Neutrophil (primary cell): ENCODE results near the gene SDR39U1.

ENCODE experiments used
- H3K27ac ChIP-seq: fragments of 200-600 bp; sonication (generic); 2 replicates; pipeline ENCODE4 v1.5.1; 2016; ENCODE audit warnings: mild to moderate bottlenecking, moderate library complexity
- H3K27me3 ChIP-seq: fragments of 200-600 bp; sonication (generic); 2 replicates; pipeline ENCODE4 v1.6.0; 2016; ENCODE audit warnings: mild to moderate bottlenecking
- H3K36me3 ChIP-seq: fragments of 200-600 bp; sonication (generic); 2 replicates; pipeline ENCODE4 v1.5.1; 2017
- H3K4me1 ChIP-seq, 2 experiments: fragments of 200-600 bp in 1 of 2; sonication (generic) in 1 of 2; 1 replicate in 1 of 2; 2 replicates in 1 of 2; pipeline versions ENCODE4 v1.5.1 to v1.6.1; 2013 to 2016; ENCODE audit warnings: low read depth in 1 of 2, low read length in 1 of 2, mild to moderate bottlenecking in 1 of 2, moderate library complexity in 1 of 2; ENCODE audit not compliant: control insufficient read depth in 1 of 2, insufficient read depth in 1 of 2
- H3K4me3 ChIP-seq, 2 experiments: fragments of 200-600 bp in 1 of 2; sonication (generic) in 1 of 2; 1 replicate in 1 of 2; 2 replicates in 1 of 2; pipeline ENCODE4 v1.5.1; 2013 to 2016; ENCODE audit warnings: low read depth in 1 of 2, low read length in 1 of 2, mild to moderate bottlenecking in 1 of 2, moderate library complexity in 1 of 2
- H3K9me3 ChIP-seq: fragments of 200-600 bp; sonication (generic); 2 replicates; pipeline ENCODE4 v1.5.1; 2016
- CTCF ChIP-seq: fragments of 200-600 bp; sonication (generic); IDR thresholded peaks from 2 replicates; pipeline ENCODE4 v1.5.1; 2016; ENCODE audit warnings: antibody characterized with exemption

The SDR39U1 gene

GRCh38 chr14:24431569-24432258, 10.9 kb downstream of the SDR39U1 start:
- H3K9me3 ChIP-seq, result no peaks in the 10 kb centered on the region
- no peaks in the 10 kb centered on the region for H3K27me3 ChIP-seq
- H3K36me3 ChIP-seq, result peaks cover 54% of the 10 kb centered on the region
- peak overlapping the region; percentile 84 to 98 for H3K4me3 ChIP-seq
- TF ChIP-seq CTCF, result peak; percentile 90
- H3K27ac ChIP-seq, result peak overlapping the region; percentile 99
- peaks cover 42 to 49% of the 10 kb centered on the region in 2 experiments for H3K4me1 ChIP-seq

- Histone ChIP-seq H3K4me1 (peaks cover 41 to 44% of the 10 kb centered on the region in 2 experiments), H3K27ac (peak overlapping the region; percentile 99), H3K36me3 (peaks cover 46% of the 10 kb centered on the region), H3K4me3 (peak overlapping the region; percentile 84 to 98), H3K9me3 (no peaks in the 10 kb centered on the region), H3K27me3 (no peaks in the 10 kb centered on the region)
- TF ChIP-seq CTCF, result no peak
Observed at GRCh38 chr14:24430682-24431568, 11.7 kb downstream of the SDR39U1 start.

GRCh38 chr14:24430143-24430681, 12.4 kb downstream of the SDR39U1 start:
- Histone ChIP-seq H3K4me1 (peaks cover 44 to 45% of the 10 kb centered on the region in 2 experiments), H3K9me3 (no peaks in the 10 kb centered on the region), H3K27ac (peak overlapping the region; percentile 99)

GRCh38 chr14:24429395-24430142, 13.0 kb downstream of the SDR39U1 start, which contains the start of the genes CBLN3 and KHNYN:
TSS of gene CBLN3 (minus strand) at chr14:24429668. CDS start at chr14:24429054, 614 bp downstream.
TSS of gene KHNYN (plus strand) at chr14:24429954. CDS start at chr14:24430731, 777 bp downstream.
- Histone ChIP-seq H3K36me3 (peaks cover 32% of the 10 kb centered on the region), H3K4me3 (peak within 1 kb of the TSS; percentile 84 to 98), H3K27me3 (no peaks in the 10 kb centered on the region), H3K27ac (peak within 1 kb of the TSS; percentile 99), H3K4me1 (peaks cover 49 to 50% of the 10 kb centered on the region in 2 experiments), H3K9me3 (no peaks in the 10 kb centered on the region)
- TF ChIP-seq CTCF, result peak; percentile 37

More at GRCh38 chr14:24430143-24430681, 12.4 kb downstream of the SDR39U1 start:
- Histone ChIP-seq H3K4me3 (peak overlapping the region; percentile 84 to 98), H3K36me3 (peaks cover 39% of the 10 kb centered on the region), H3K27me3 (no peaks in the 10 kb centered on the region)
- peak; percentile 5 for TF ChIP-seq CTCF
